Stimulated activated CD8-positive, alpha-beta memory T cell treated with anti-CD3 and anti-CD28 coated beads, Interleukin-2, amount 100 ng/mL, for 1 hour (primary cell): Measurements from ENCODE around the gene DYNLL2.
"Not testable (repeated sequence)": the region's sequence is repeated elsewhere in the genome, so short reads cannot be mapped to it uniquely, and the experiment has no call there.

Experiments used
- DNase-seq, 2 donors: peaks; one replicate each; pipeline ENCODE4 v3.0.0-alpha.2; 2020; ENCODE audit warnings: low read depth in 2 of 2

DYNLL2 gene

GRCh38 chr17:58101898-58102297, 18.7 kb downstream of the DYNLL2 start:
- not testable (repeated sequence) for DNase-seq

GRCh38 chr17:58105093-58105492, 21.9 kb downstream of the DYNLL2 start:
- DNase-seq, result no peak

GRCh38 chr17:58107306-58107705, 24.1 kb downstream of the DYNLL2 start:
- no peak for DNase-seq

- no peak for DNase-seq
These were observed 26.0 kb downstream of the DYNLL2 start for GRCh38 chr17:58109197-58109596.

GRCh38 chr17:58110012-58110411, 26.8 kb downstream of the DYNLL2 start:
- DNase-seq, result no peak

GRCh38 chr17:58111676-58112075, 28.5 kb downstream of the DYNLL2 start:
- no peak for DNase-seq

GRCh38 chr17:58112970-58113631, 29.9 kb downstream of the DYNLL2 start:
- DNase-seq, result peak; percentile 69 to 75

GRCh38 chr17:58113947-58114346, 30.7 kb downstream of the DYNLL2 start:
- no peak for DNase-seq

- DNase-seq, result no peak
These were observed 34.2 kb downstream of the DYNLL2 start for GRCh38 chr17:58117382-58117781.

GRCh38 chr17:58119491-58119890, 36.3 kb downstream of the DYNLL2 start:
- no peak for DNase-seq

- no peak for DNase-seq
These were observed 37.1 kb downstream of the DYNLL2 start for GRCh38 chr17:58120195-58120822.

- DNase-seq, result peak in 1 of 2 donors; percentile 9
These were observed 38.7 kb downstream of the DYNLL2 start for GRCh38 chr17:58121925-58122324.

- DNase-seq, result no peak
These were observed 44.6 kb downstream of the DYNLL2 start for GRCh38 chr17:58127846-58128245.

GRCh38 chr17:58132697-58133096, 49.5 kb downstream of the DYNLL2 start:
- DNase-seq, result not testable (repeated sequence)

GRCh38 chr17:58136669-58137279, 53.6 kb downstream of the DYNLL2 start:
- no peak for DNase-seq

GRCh38 chr17:58141505-58141904, 58.3 kb downstream of the DYNLL2 start:
- no peak for DNase-seq

GRCh38 chr17:58143335-58143734, 60.1 kb downstream of the DYNLL2 start:
- not testable (repeated sequence) for DNase-seq

- no peak for DNase-seq
These were observed 61.6 kb downstream of the DYNLL2 start for GRCh38 chr17:58144801-58145200.
